ENCODE results near the gene ARHGAP19.

The ARHGAP19 gene

GRCh38 chr10:97292097-97292861 lies at the start of gene ARHGAP19:
TSS of gene ARHGAP19 (minus strand) at chr10:97292637. CDS start at chr10:97292627, 10 bp downstream.
- peak; percentile 91 for DNase-seq (ENCODE audit: low read depth, low spot score)
- H3K4me3 ChIP-seq (ENCODE audit: insufficient read length, low read depth) = peak within 1 kb of the TSS; percentile 63
- peaks cover 8% of the 10 kb centered on the region for H3K36me3 ChIP-seq (ENCODE audit: insufficient read depth, insufficient read length, low read length)
- no peaks in the 10 kb centered on the region for H3K9me3 ChIP-seq (ENCODE audit: insufficient read depth, low read length)
- H3K27me3 ChIP-seq (ENCODE audit: insufficient read depth, insufficient read length) = no peaks in the 10 kb centered on the region
- peak within 1 kb of the TSS; percentile 88 for H3K9ac ChIP-seq (ENCODE audit: insufficient read length, low read depth)
- TF ChIP-seq SUZ12 (IDR thresholded peaks at IDR 0.05; ENCODE audit: extremely low read depth, insufficient read depth, insufficient read length) = no peak
- TF ChIP-seq YY1 (IDR thresholded peaks at IDR 0.05; ENCODE audit: insufficient read depth, insufficient read length) = peak; percentile 52
- no peaks in the 10 kb centered on the region for H3K4me1 ChIP-seq (ENCODE audit: insufficient read depth, insufficient read length)

GRCh38 chr10:97341416-97341815 lies 49.0 kb upstream of the ARHGAP19 start:
- Histone ChIP-seq H3K9ac (ENCODE audit: insufficient read length, low read depth) (no peak overlapping the region), H3K9me3 (ENCODE audit: insufficient read depth, low read length) (no peaks in the 10 kb centered on the region), H3K4me1 (ENCODE audit: insufficient read depth, insufficient read length) (no peaks in the 10 kb centered on the region), H3K4me3 (ENCODE audit: insufficient read length, low read depth) (no peak overlapping the region), H3K36me3 (ENCODE audit: insufficient read depth, insufficient read length, low read length) (no peaks in the 10 kb centered on the region), H3K27me3 (ENCODE audit: insufficient read depth, insufficient read length) (no peaks in the 10 kb centered on the region)
- DNase-seq (ENCODE audit: low read depth, low spot score) = no peak
- no peak for TF ChIP-seq ZNF274 (IDR thresholded peaks at IDR 0.05; ENCODE audit: low read depth, low read length)
- no peak for TF ChIP-seq YY1 (IDR thresholded peaks at IDR 0.05; ENCODE audit: insufficient read depth, insufficient read length)
- no peak for TF ChIP-seq SUZ12 (IDR thresholded peaks at IDR 0.05; ENCODE audit: extremely low read depth, insufficient read depth, insufficient read length)

- no peaks in the 10 kb centered on the region for H3K9me3 ChIP-seq (ENCODE audit: insufficient read depth, low read length)
- no peaks in the 10 kb centered on the region for H3K36me3 ChIP-seq (ENCODE audit: insufficient read depth, insufficient read length, low read length)
- H3K4me1 ChIP-seq (ENCODE audit: insufficient read depth, insufficient read length) = no peaks in the 10 kb centered on the region
- no peaks in the 10 kb centered on the region for H3K27me3 ChIP-seq (ENCODE audit: insufficient read depth, insufficient read length)
- no peak for DNase-seq (ENCODE audit: low read depth, low spot score)
- no peak overlapping the region for H3K4me3 ChIP-seq (ENCODE audit: insufficient read length, low read depth)
- TF ChIP-seq SUZ12 (IDR thresholded peaks at IDR 0.05; ENCODE audit: extremely low read depth, insufficient read depth, insufficient read length) (no peak), YY1 (IDR thresholded peaks at IDR 0.05; ENCODE audit: insufficient read depth, insufficient read length) (no peak), ZNF274 (IDR thresholded peaks at IDR 0.05; ENCODE audit: low read depth, low read length) (no peak)
- H3K9ac ChIP-seq (ENCODE audit: insufficient read length, low read depth) = no peak overlapping the region
Measured at GRCh38 chr10:97338041-97338440, 45.6 kb upstream of the ARHGAP19 start.

GRCh38 chr10:97336942-97337831 lies 44.8 kb upstream of the ARHGAP19 start:
- H3K9ac ChIP-seq (ENCODE audit: insufficient read length, low read depth) = no peak overlapping the region
- no peaks in the 10 kb centered on the region for H3K9me3 ChIP-seq (ENCODE audit: insufficient read depth, low read length)
- H3K4me3 ChIP-seq (ENCODE audit: insufficient read length, low read depth) = peak overlapping the region; percentile 5
- H3K4me1 ChIP-seq (ENCODE audit: insufficient read depth, insufficient read length) = no peaks in the 10 kb centered on the region
- DNase-seq (ENCODE audit: low read depth, low spot score) = peak; percentile 92
- TF ChIP-seq YY1 (IDR thresholded peaks at IDR 0.05; ENCODE audit: insufficient read depth, insufficient read length) = no peak
- TF ChIP-seq ZNF274 (IDR thresholded peaks at IDR 0.05; ENCODE audit: low read depth, low read length) = no peak
- TF ChIP-seq SUZ12 (IDR thresholded peaks at IDR 0.05; ENCODE audit: extremely low read depth, insufficient read depth, insufficient read length) = no peak
- H3K27me3 ChIP-seq (ENCODE audit: insufficient read depth, insufficient read length) = no peaks in the 10 kb centered on the region
- H3K36me3 ChIP-seq (ENCODE audit: insufficient read depth, insufficient read length, low read length) = no peaks in the 10 kb centered on the region

GRCh38 chr10:97336446-97336845 lies 44.0 kb upstream of the ARHGAP19 start:
- H3K36me3 ChIP-seq (ENCODE audit: insufficient read depth, insufficient read length, low read length) = no peaks in the 10 kb centered on the region
- no peak overlapping the region for H3K9ac ChIP-seq (ENCODE audit: insufficient read length, low read depth)
- H3K4me1 ChIP-seq (ENCODE audit: insufficient read depth, insufficient read length) = no peaks in the 10 kb centered on the region
- H3K4me3 ChIP-seq (ENCODE audit: insufficient read length, low read depth) = no peak overlapping the region
- no peak for TF ChIP-seq ZNF274 (IDR thresholded peaks at IDR 0.05; ENCODE audit: low read depth, low read length)
- no peaks in the 10 kb centered on the region for H3K9me3 ChIP-seq (ENCODE audit: insufficient read depth, low read length)
- DNase-seq (ENCODE audit: low read depth, low spot score) = no peak
- H3K27me3 ChIP-seq (ENCODE audit: insufficient read depth, insufficient read length) = no peaks in the 10 kb centered on the region

DNA sequence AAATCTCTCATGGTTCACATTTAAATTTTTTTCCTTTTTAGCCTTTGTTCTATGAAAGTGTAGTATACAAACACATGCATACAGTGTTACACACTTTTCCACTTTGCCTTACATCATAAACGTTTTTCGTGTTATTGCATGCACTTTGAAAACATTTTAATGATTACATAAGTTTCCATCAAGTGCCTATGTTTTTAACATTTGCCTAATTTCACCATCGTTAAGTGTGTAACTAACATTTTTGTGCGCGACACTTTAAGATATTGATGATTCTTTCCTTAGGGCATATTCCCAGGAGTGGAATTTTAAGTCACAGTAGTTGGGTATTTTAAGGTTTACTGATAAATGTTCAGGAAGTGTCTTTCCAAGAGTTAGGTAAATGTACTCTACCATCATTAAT lies 43.6 kb upstream of the ARHGAP19 start:
- Histone ChIP-seq H3K4me1 (ENCODE audit: insufficient read depth, insufficient read length) (no peaks in the 10 kb centered on the region), H3K4me3 (ENCODE audit: insufficient read length, low read depth) (no peak overlapping the region), H3K36me3 (ENCODE audit: insufficient read depth, insufficient read length, low read length) (no peaks in the 10 kb centered on the region), H3K27me3 (ENCODE audit: insufficient read depth, insufficient read length) (no peaks in the 10 kb centered on the region), H3K9ac (ENCODE audit: insufficient read length, low read depth) (no peak overlapping the region), H3K9me3 (ENCODE audit: insufficient read depth, low read length) (no peaks in the 10 kb centered on the region)
- no peak for TF ChIP-seq ZNF274 (IDR thresholded peaks at IDR 0.05; ENCODE audit: low read depth, low read length)
- DNase-seq (ENCODE audit: low read depth, low spot score) = no peak

- no peaks in the 10 kb centered on the region for H3K4me1 ChIP-seq (ENCODE audit: insufficient read depth, insufficient read length)
- DNase-seq (ENCODE audit: low read depth, low spot score) = no peak
- peak overlapping the region; percentile 23 for H3K9ac ChIP-seq (ENCODE audit: insufficient read length, low read depth)
- no peaks in the 10 kb centered on the region for H3K36me3 ChIP-seq (ENCODE audit: insufficient read depth, insufficient read length, low read length)
- no peaks in the 10 kb centered on the region for H3K9me3 ChIP-seq (ENCODE audit: insufficient read depth, low read length)
- TF ChIP-seq ZNF274 (IDR thresholded peaks at IDR 0.05; ENCODE audit: low read depth, low read length) (no peak), SUZ12 (IDR thresholded peaks at IDR 0.05; ENCODE audit: extremely low read depth, insufficient read depth, insufficient read length) (no peak), YY1 (IDR thresholded peaks at IDR 0.05; ENCODE audit: insufficient read depth, insufficient read length) (no peak)
- no peaks in the 10 kb centered on the region for H3K27me3 ChIP-seq (ENCODE audit: insufficient read depth, insufficient read length)
- peak overlapping the region; percentile 42 for H3K4me3 ChIP-seq (ENCODE audit: insufficient read length, low read depth)
Measured at GRCh38 chr10:97335188-97335619, 42.8 kb upstream of the ARHGAP19 start.

Data from NT2/D1 (cell line).